H1 (cell line): ENCODE results near the gene POLR3E. TPM values are rescaled to one million over a fixed set of nuclear protein-coding genes. Genes with fewer than 3 reads are reported as not detected.

Experiments
- CTCF ChIA-PET: fragments of 300-600 bp; sonication (Branson Sonifier 250); formaldehyde crosslinking; loops from one replicate; lab custom pipeline; 2021; ENCODE audit not compliant: partially characterized antibody; lab: Charles Lee
- POLR2A ChIA-PET: fragments of 300-600 bp; sonication (Branson Sonifier 250); formaldehyde crosslinking; loops from one replicate; lab custom pipeline; 2021; ENCODE audit warnings: inconsistent platforms; ENCODE audit not compliant: partially characterized antibody; lab: Charles Lee
- DNase-seq, 2 experiments: peaks; one replicate each; pipeline versions ENCODE4 v3.0.0 to v3.0.0-alpha.2; 2010 to 2022; ENCODE audit warnings: low spot score in 2 of 2, low read depth in 1 of 2, mixed read lengths in 1 of 2
- FAIRE-seq: peaks from 2 replicates; lab custom pipeline; 2011; peaks lifted over from hg19 to GRCh38; lab: Jason Lieb, UNC
- H2AFZ ChIP-seq: 2 replicates; pipeline ENCODE4 v1.8.1; 2012; ENCODE audit warnings: low read length, inconsistent platforms
- H2AK5ac ChIP-seq: 2 replicates; pipeline ENCODE4 v1.6.1; 2013; ENCODE audit warnings: low read depth, low read length
- H2BK120ac ChIP-seq: replicated peaks from 2 replicates; pipeline ENCODE3; 2013; ENCODE audit warnings: low read depth, low read length, inconsistent platforms
- H2BK12ac ChIP-seq: 2 replicates; pipeline ENCODE4 v1.6.1; 2013; ENCODE audit warnings: low read depth, low read length
- H2BK15ac ChIP-seq: 2 replicates; pipeline ENCODE4 v1.6.1; 2013; ENCODE audit warnings: low read length
- H2BK20ac ChIP-seq: 2 replicates; pipeline ENCODE4 v1.6.1; 2013; ENCODE audit warnings: low read length
- H2BK5ac ChIP-seq: 2 replicates; pipeline ENCODE4 v1.6.1; 2013; ENCODE audit warnings: low read depth, low read length
- H3K14ac ChIP-seq: 2 replicates; pipeline ENCODE4 v1.6.1; 2013; ENCODE audit warnings: inconsistent platforms; ENCODE audit not compliant: insufficient read length
- H3K18ac ChIP-seq: 2 replicates; pipeline ENCODE4 v1.6.1; 2013; ENCODE audit warnings: low read length; ENCODE audit errors: extremely low read depth
- H3K23ac ChIP-seq: 2 replicates; pipeline ENCODE4 v1.6.1; 2013; ENCODE audit warnings: inconsistent platforms; ENCODE audit not compliant: insufficient read length
- H3K23me2 ChIP-seq: 2 replicates; pipeline ENCODE4 v1.6.1; 2013; ENCODE audit warnings: low read depth, low read length
- H3K27ac ChIP-seq: 2 replicates; pipeline ENCODE4 v1.6.1; 2011; ENCODE audit warnings: low read depth, low read length, inconsistent platforms
- H3K27me3 ChIP-seq, 4 experiments: replicated peaks in 1 of 4; 1 replicate in 1 of 4; 2 replicates in 3 of 4; pipeline versions ENCODE4 v1.6.1 to v1.8.1; 2011 to 2013; ENCODE audit warnings: low read length in 3 of 4, mild to moderate bottlenecking in 3 of 4, inconsistent platforms in 2 of 4, mixed read lengths in 2 of 4, moderate library complexity in 1 of 4; ENCODE audit not compliant: control insufficient read depth in 3 of 4, insufficient read depth in 3 of 4; ENCODE audit errors: extremely low read depth in 1 of 4
- H3K36me3 ChIP-seq, 4 experiments: 2 replicates each; pipeline versions ENCODE4 v1.6.1 to v1.8.1; 2011 to 2013; ENCODE audit warnings: mild to moderate bottlenecking in 4 of 4, low read length in 3 of 4, moderate library complexity in 2 of 4, control low read depth in 1 of 4, inconsistent platforms in 1 of 4; ENCODE audit not compliant: insufficient read depth in 4 of 4, control insufficient read depth in 2 of 4
- H3K4ac ChIP-seq: replicated peaks from 2 replicates; pipeline ENCODE3; 2013; ENCODE audit warnings: low read length, low read depth, mixed read lengths, inconsistent platforms; ENCODE audit not compliant: insufficient read length
- H3K4me1 ChIP-seq, 4 experiments: replicated peaks in 1 of 4; 1 replicate in 1 of 4; 2 replicates in 3 of 4; pipeline versions ENCODE4 v1.6.1 to v1.8.1; 2011 to 2013; ENCODE audit warnings: low read length in 3 of 4, inconsistent platforms in 2 of 4, mixed read lengths in 1 of 4; ENCODE audit not compliant: insufficient read depth in 4 of 4, control insufficient read depth in 3 of 4
- H3K4me2 ChIP-seq, 2 experiments: 2 replicates each; pipeline versions ENCODE4 v1.6.1 to v1.8.1; 2011 to 2013; ENCODE audit warnings: low read depth in 2 of 2, low read length in 2 of 2, control low read depth in 1 of 2, inconsistent platforms in 1 of 2, mild to moderate bottlenecking in 1 of 2; ENCODE audit not compliant: insufficient read depth in 1 of 2
- H3K4me3 ChIP-seq, 4 experiments: fragments of 200-600, 300-600 bp in 1 of 4; sonication (generic), shearing (Covaris generic), sonication (Bioruptor Twin) in 1 of 4; 2 replicates each; pipeline versions ENCODE4 v1.5.1 to v1.8.1; 2011 to 2016; ENCODE audit warnings: low read length in 4 of 4, low read depth in 3 of 4, control low read depth in 2 of 4, inconsistent platforms in 2 of 4, mild to moderate bottlenecking in 2 of 4, mixed read lengths in 1 of 4, moderate library complexity in 1 of 4; ENCODE audit not compliant: insufficient read depth in 2 of 4; ENCODE audit errors: extremely low read depth in 1 of 4
- H3K56ac ChIP-seq: replicated peaks from 2 replicates; pipeline ENCODE3; 2013; ENCODE audit warnings: low read depth, mild to moderate bottlenecking, mixed read lengths, low read length, inconsistent platforms; ENCODE audit not compliant: insufficient read length
- H3K79me1 ChIP-seq: 2 replicates; pipeline ENCODE4 v1.6.1; 2013; ENCODE audit warnings: low read depth, low read length, control low read depth
- H3K79me2 ChIP-seq, 2 experiments: 2 replicates each; pipeline versions ENCODE4 v1.6.1 to v1.8.1; 2012 to 2013; ENCODE audit warnings: low read length in 2 of 2, mild to moderate bottlenecking in 2 of 2, inconsistent platforms in 1 of 2; ENCODE audit not compliant: insufficient read depth in 2 of 2, control insufficient read depth in 1 of 2
- H3K9ac ChIP-seq, 4 experiments: replicated peaks in 1 of 4; 1 replicate in 1 of 4; 2 replicates in 3 of 4; pipeline versions ENCODE4 v1.6.1 to v1.8.1; 2011 to 2013; ENCODE audit warnings: low read depth in 3 of 4, low read length in 3 of 4, control low read depth in 2 of 4, mild to moderate bottlenecking in 2 of 4, moderate library complexity in 2 of 4, inconsistent platforms in 1 of 4; ENCODE audit errors: extremely low read depth in 1 of 4
- H3K9me3 ChIP-seq, 2 experiments: 2 replicates each; pipeline versions ENCODE4 v1.6.1 to v1.8.1; 2012 to 2013; ENCODE audit warnings: mild to moderate bottlenecking in 2 of 2, moderate library complexity in 2 of 2, control low read depth in 1 of 2, inconsistent platforms in 1 of 2, low read depth in 1 of 2, low read length in 1 of 2, mixed read lengths in 1 of 2; ENCODE audit not compliant: insufficient read depth in 2 of 2
- H4K20me1 ChIP-seq, 2 experiments: replicated peaks in 1 of 2; 2 replicates each; pipeline versions ENCODE3 to v1.8.1; 2011 to 2013; ENCODE audit warnings: inconsistent platforms in 2 of 2, low read length in 2 of 2, mild to moderate bottlenecking in 1 of 2; ENCODE audit not compliant: insufficient read depth in 2 of 2, control insufficient read depth in 1 of 2
- H4K5ac ChIP-seq: 2 replicates; pipeline ENCODE4 v1.6.1; 2013; ENCODE audit warnings: low read length, low read depth, mixed read lengths, inconsistent platforms; ENCODE audit not compliant: insufficient read length
- H4K8ac ChIP-seq: 2 replicates; pipeline ENCODE4 v1.8.0; 2013; ENCODE audit warnings: mild to moderate bottlenecking, moderate library complexity, low read length, inconsistent platforms; ENCODE audit not compliant: insufficient read depth; ENCODE audit errors: extremely low read depth
- H4K91ac ChIP-seq: replicated peaks from 2 replicates; pipeline ENCODE3; 2013; ENCODE audit warnings: low read length, mixed read lengths, inconsistent platforms; ENCODE audit not compliant: insufficient read length
- CTBP2 ChIP-seq: IDR thresholded peaks from 2 replicates; pipeline ENCODE4 v1.7.0; 2011; ENCODE audit warnings: borderline replicate concordance, mild to moderate bottlenecking, moderate library complexity, mixed read lengths, low read length; ENCODE audit not compliant: insufficient read depth, insufficient read length
- EZH2 ChIP-seq: fragments of 200-600 bp; sonication (generic); IDR thresholded peaks from 2 replicates; pipeline ENCODE4 v1.7.1; 2012; ENCODE audit warnings: low read depth, mild to moderate bottlenecking, moderate library complexity, low read length, inconsistent platforms; ENCODE audit not compliant: severe bottlenecking
- GABPA ChIP-seq: IDR thresholded peaks from 2 replicates; pipeline ENCODE4 v1.6.1; 2011; ENCODE audit warnings: mild to moderate bottlenecking, low read length, moderate library complexity, borderline replicate concordance; ENCODE audit not compliant: insufficient read depth
- MAFK ChIP-seq: IDR thresholded peaks from 2 replicates; pipeline ENCODE4 v1.6.1; 2012; ENCODE audit warnings: low read depth, mild to moderate bottlenecking, improper control_type of control experiment, low read length
- POLR2A ChIP-seq, 2 experiments: IDR thresholded peaks; 1 replicate in 1 of 2; 2 replicates in 1 of 2; pipeline ENCODE4 v1.6.1; 2011; ENCODE audit warnings: low read depth in 2 of 2, low read length in 2 of 2, mild to moderate bottlenecking in 2 of 2; ENCODE audit errors: control extremely low read depth in 1 of 2
- POLR2AphosphoS5 ChIP-seq: IDR thresholded peaks from 2 replicates; pipeline ENCODE4 v1.6.1; 2011; ENCODE audit warnings: low read depth, low read length
- RAD21 ChIP-seq, 2 experiments: IDR thresholded peaks in 1 of 2; conservative IDR thresholded peaks in 1 of 2; 2 replicates each; pipeline ENCODE4 v1.6.1; 2011; ENCODE audit warnings: low read depth in 2 of 2, low read length in 2 of 2, improper control_type of control experiment in 1 of 2, inconsistent platforms in 1 of 2, mild to moderate bottlenecking in 1 of 2, moderate library complexity in 1 of 2
- TBP ChIP-seq: IDR thresholded peaks from 2 replicates; pipeline ENCODE4 v1.6.1; 2011; ENCODE audit warnings: low read depth, low read length, improper control_type of control experiment
- WGBS, 2 experiments: shearing (Covaris generic) in 1 of 2; methylation state at CpG; one replicate each; pipeline versions ENCODE4 v1.1.6 to v1.1.7; 2013 to 2015; ENCODE audit warnings: low lambda C conversion rate in 2 of 2, mixed read lengths in 2 of 2, inconsistent platforms in 1 of 2, low coverage in 1 of 2, missing lambda C conversion rate in 1 of 2; ENCODE audit not compliant: insufficient replicate concordance in 2 of 2, insufficient coverage in 1 of 2, insufficient read length in 1 of 2; ENCODE audit errors: extremely low coverage in 1 of 2, missing lambda C conversion rate in 1 of 2; 5-methylcytosine and 5-hydroxymethylcytosine counted together
- polyA plus RNA-seq, 7 experiments: library from polyadenylated mRNA; depleted of rRNA in 3 of 7; stranded (reverse) in 5 of 7; unstranded in 2 of 7; fragments of >200 nt in 5 of 7; fragments of 200-250 nt in 2 of 7; gene quantifications; 1 replicate in 5 of 7; 2 replicates in 1 of 7; 4 replicates in 1 of 7; pipeline versions ENCODE4 v1.2.1 to v1.2.3, GENCODE V29; 2011 to 2013; ENCODE audit warnings: missing spikeins in 2 of 7, mixed read lengths in 2 of 7
- total RNA-seq: library from RNA; stranded (reverse); fragmentation: NEBNext Ultra II Directional; extraction: Animal tissue kit (Norgen Biotek cat#: 25700); gene quantifications from 2 replicates; pipeline ENCODE4 v1.2.1, GENCODE V29; 2021
- TF ChIP-seq, protein P1 (sequence below), 3 experiments: IDR thresholded peaks; 1 replicate in 2 of 3; 2 replicates in 1 of 3; pipeline versions ENCODE4 v1.5.1 to v1.6.1; 2011; ENCODE audit warnings: low read length in 3 of 3, mild to moderate bottlenecking in 3 of 3, inconsistent platforms in 2 of 3, low read depth in 1 of 3, moderate library complexity in 1 of 3; ENCODE audit not compliant: insufficient read depth in 1 of 3; ENCODE audit errors: control extremely low read depth in 1 of 3
- TF ChIP-seq, protein P2 (sequence below): IDR thresholded peaks from 2 replicates; pipeline ENCODE4 v1.6.1; 2011; ENCODE audit warnings: low read length, improper control_type of control experiment

Gene POLR3E
- total and polyA plus RNA-seq, 2 of the 8 experiments (the other 6 are each of a cell fraction or from before 2014, with no cell fraction given): 96.5 to 125 TPM

DNA sequence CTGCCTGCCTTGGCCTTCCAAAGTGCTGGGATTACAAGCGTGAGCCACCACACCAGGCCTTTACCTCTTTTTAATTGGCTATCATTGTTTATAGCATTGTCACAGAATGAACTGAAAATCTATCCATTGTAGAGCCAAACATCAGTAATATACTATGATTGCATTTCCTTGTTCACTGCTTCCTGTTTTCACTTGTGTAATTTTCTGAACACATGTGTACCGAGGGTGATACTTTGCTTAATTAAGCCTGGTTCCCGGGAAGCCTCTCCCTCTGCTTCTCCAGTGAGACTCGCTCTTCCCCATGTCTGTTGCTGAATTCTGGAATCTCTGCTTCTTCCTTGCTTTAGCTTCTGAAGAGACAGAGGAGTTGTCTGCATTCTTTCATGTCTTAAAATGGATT, 33.1 kb downstream of the POLR3E start:
- Histone ChIP-seq H2BK12ac (no peak overlapping the region), H3K23me2 (no peaks in the 10 kb centered on the region), H4K5ac (no peak overlapping the region), H4K20me1 (peaks cover 0 to 12% of the 10 kb centered on the region in 2 experiments), H3K14ac (no peak overlapping the region), H3K4me3 (no peak overlapping the region), H3K79me1 (0 out of 2 replicates have a peak, but pooled peaks cover 5% of the 10 kb centered on the region), H3K36me3 (peaks cover 18 to 73% (median 57%) of the 10 kb centered on the region in 4 experiments), H2BK20ac (no peak overlapping the region), H2AFZ (no peak overlapping the region), H2BK5ac (no peak overlapping the region), H2AK5ac (no peak overlapping the region), H3K9me3 (no peaks in the 10 kb centered on the region), H3K4me2 (no peak overlapping the region), H3K4me1 (no peaks in the 10 kb centered on the region), H3K79me2 (no peaks in the 10 kb centered on the region), H3K18ac (no peak overlapping the region), H3K27me3 (no peaks in the 10 kb centered on the region), H3K27ac (no peak overlapping the region), H2BK120ac (no peak overlapping the region), H2BK15ac (no peak overlapping the region), H4K8ac (no peak overlapping the region), H4K91ac (no peak overlapping the region), H3K4ac (no peak overlapping the region), H3K56ac (no peak overlapping the region), H3K9ac (no peak overlapping the region), H3K23ac (no peak overlapping the region)
- 90% methylated on average over 4 of the region's 4 CpGs; no CpG with 5 or more reads in 1 of the 2 experiments for WGBS, 2 experiments
- FAIRE-seq (no peak), DNase-seq (no peak)
- CTCF ChIA-PET: interaction anchor here (0.5 to 2.8 kb wide), 4 partner anchors 10 to 75 kb away, joined by 3 to 21 read pairs (median 4); no protein-coding TSS in a partner anchor
- POLR2A ChIA-PET: interaction anchor here (0.6 to 1.3 kb wide), 3 partner anchors 9 to 299 kb away, joined by 5 to 8 read pairs (median 6); no protein-coding TSS in a partner anchor
- no peak for TF ChIP-seq CTBP2
- no peak for TF ChIP-seq POLR2A (IDR thresholded peaks at IDR 0.05; ENCODE audit: control extremely low read depth in 1 of 2, low read depth in 2 of 2, low read length in 2 of 2)
- TF ChIP-seq, protein P1, sequence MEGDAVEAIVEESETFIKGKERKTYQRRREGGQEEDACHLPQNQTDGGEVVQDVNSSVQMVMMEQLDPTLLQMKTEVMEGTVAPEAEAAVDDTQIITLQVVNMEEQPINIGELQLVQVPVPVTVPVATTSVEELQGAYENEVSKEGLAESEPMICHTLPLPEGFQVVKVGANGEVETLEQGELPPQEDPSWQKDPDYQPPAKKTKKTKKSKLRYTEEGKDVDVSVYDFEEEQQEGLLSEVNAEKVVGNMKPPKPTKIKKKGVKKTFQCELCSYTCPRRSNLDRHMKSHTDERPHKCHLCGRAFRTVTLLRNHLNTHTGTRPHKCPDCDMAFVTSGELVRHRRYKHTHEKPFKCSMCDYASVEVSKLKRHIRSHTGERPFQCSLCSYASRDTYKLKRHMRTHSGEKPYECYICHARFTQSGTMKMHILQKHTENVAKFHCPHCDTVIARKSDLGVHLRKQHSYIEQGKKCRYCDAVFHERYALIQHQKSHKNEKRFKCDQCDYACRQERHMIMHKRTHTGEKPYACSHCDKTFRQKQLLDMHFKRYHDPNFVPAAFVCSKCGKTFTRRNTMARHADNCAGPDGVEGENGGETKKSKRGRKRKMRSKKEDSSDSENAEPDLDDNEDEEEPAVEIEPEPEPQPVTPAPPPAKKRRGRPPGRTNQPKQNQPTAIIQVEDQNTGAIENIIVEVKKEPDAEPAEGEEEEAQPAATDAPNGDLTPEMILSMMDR (IDR thresholded peaks at IDR 0.05; ENCODE audit: control extremely low read depth in 1 of 3, insufficient read depth in 1 of 3, low read depth in 1 of 3, low read length in 3 of 3): no peak
- TF ChIP-seq, protein P2, sequence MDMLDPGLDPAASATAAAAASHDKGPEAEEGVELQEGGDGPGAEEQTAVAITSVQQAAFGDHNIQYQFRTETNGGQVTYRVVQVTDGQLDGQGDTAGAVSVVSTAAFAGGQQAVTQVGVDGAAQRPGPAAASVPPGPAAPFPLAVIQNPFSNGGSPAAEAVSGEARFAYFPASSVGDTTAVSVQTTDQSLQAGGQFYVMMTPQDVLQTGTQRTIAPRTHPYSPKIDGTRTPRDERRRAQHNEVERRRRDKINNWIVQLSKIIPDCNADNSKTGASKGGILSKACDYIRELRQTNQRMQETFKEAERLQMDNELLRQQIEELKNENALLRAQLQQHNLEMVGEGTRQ: no peak
- TF ChIP-seq GABPA: no peak
- no peak for TF ChIP-seq TBP
- TF ChIP-seq POLR2AphosphoS5: no peak
- no peak for TF ChIP-seq MAFK
- TF ChIP-seq RAD21 (IDR thresholded peaks at IDR 0.05 in 1 of 2, conservative IDR thresholded peaks at IDR 0.05 in 1 of 2; ENCODE audit: low read depth in 2 of 2, low read length in 2 of 2): no peak
- TF ChIP-seq EZH2: no peak
